NCI-H82 (cell line): Measurements from ENCODE around the gene SRRM2.
A peak's percentile ranks its signal among the peaks of the same experiment; 100 is the strongest.

ENCODE experiments used
- DNase-seq: peaks from one replicate; lab custom pipeline; 2025; lab: John Stamatoyannopoulos, UW

The SRRM2 gene

GRCh38 chr16:2777231-2777902 lies 24.9 kb downstream of the SRRM2 start, which contains the start of gene ELOB:
Gene ELOB, minus strand, starts transcription at chr16:2777280. Its CDS starts 41 bp downstream, at chr16:2777239.
- DNase-seq: peak; percentile 89

DNA sequence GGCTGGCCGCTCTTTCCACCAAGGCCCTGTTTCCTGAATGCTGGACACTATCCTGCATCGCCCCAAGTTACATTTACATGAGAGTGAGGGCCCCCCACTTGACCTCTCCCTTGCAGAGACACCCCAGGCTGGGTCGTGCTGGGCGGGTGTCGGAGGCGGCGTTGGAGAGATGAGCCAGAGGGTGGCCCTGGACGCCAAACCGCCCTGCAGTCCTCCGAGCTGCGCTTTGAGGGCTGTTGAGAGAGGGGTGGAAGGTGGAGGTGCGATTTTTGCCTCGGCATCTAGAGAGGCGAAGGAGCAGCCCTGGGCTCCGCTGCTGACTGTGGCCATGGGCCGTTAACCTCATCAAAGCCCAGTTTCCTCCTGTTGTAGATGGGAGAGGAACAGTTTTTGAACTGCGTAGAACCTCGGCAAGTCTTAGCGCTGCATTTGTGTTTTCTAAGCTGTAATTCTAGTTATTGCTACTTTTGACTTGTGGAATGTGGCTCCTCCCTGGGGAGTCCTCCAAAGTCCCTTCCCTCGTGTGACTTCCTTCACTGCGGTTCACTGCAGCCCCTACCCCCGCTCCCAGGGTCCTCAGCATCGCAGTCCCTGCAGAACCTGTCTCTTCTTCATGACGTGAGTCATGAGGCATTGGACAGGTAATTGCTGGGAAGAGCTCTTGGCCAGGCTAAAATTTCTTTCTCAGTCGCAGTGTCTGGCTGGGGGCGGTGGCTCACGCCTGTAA lies 25.6 kb downstream of the SRRM2 start:
- peak; percentile 31 for DNase-seq

GRCh38 chr16:2778630-2778958 lies 26.2 kb downstream of the SRRM2 start:
- DNase-seq: no peak

GRCh38 chr16:2779151-2779920 lies 26.9 kb downstream of the SRRM2 start:
- DNase-seq: no peak

GRCh38 chr16:2779978-2780898 lies 27.8 kb downstream of the SRRM2 start:
- no peak for DNase-seq

GRCh38 chr16:2782583-2783351 lies 30.3 kb downstream of the SRRM2 start:
- DNase-seq: no peak

DNA sequence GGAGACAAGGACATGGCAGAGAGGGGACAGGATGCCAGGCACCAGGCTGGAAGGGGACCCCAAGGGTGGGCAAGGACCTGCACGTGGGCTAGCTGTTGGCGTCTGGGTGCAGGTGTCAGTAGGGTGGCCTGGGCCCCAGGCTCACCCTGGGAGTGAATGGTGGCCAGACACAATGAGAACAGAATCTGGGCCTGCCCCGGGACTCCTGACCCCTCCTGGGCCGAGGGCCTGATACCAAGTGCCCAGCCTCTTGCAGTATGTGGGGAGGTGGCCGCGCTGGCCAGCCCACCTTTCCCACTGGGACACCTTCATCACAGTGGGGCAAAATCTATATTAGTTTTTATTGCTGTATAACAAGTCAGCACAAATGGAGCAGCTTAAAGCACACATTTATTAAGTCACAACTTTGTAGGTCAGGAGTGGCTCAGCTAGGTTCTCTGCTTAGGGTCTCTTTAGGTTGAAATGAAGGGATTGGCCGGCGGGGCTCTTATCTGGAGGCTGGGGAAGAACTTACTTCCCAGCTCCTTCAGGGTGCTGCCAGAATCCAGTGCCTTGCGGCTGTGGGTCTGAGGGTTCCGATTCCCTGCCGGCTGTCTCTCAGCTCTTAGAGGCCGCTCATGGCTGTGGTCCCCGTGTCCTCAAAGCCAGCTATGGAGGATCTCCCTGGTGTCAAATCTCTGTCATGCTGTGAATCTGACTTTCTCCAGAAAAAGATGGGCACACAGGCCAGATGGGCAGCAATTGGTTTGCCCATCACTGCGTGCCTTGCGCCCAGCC lies 31.3 kb downstream of the SRRM2 start:
- no peak for DNase-seq

DNA sequence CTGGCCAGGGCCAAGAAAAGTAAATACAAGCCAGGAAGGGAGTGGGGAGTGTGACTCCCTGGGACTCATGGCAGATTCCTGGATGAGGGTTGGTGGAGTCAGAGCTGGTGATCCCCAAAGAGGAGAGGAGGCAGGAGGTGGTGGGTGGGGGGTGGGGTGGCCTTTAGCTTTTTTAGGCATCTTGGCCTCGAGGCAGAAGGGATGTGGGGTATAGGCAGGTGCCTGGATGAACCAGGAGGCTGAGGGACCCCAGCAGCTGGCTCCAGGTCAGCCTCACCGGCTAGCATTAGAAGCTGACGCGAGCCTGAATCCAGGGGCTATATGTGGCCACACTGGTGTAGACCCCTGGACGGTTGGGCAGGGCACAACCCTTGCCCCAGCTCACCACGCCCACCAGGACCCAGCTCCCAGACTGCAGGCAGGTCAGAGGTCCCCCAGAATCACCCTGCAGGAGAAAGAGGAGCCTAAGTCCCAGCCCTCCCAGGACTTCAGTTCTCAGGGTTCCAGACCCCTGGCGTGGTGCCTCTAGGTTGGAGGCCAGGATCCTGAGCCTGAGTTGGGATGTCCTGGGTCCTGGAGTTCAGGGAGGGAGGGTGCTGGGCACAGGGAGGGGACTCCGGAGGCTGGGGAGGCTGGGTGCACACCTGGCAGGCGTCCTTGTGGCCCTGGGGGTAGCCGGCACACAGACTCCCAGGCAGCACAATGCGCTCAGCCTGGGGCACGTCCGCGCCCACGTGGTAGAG lies 32.1 kb downstream of the SRRM2 start:
- DNase-seq: no peak

DNA sequence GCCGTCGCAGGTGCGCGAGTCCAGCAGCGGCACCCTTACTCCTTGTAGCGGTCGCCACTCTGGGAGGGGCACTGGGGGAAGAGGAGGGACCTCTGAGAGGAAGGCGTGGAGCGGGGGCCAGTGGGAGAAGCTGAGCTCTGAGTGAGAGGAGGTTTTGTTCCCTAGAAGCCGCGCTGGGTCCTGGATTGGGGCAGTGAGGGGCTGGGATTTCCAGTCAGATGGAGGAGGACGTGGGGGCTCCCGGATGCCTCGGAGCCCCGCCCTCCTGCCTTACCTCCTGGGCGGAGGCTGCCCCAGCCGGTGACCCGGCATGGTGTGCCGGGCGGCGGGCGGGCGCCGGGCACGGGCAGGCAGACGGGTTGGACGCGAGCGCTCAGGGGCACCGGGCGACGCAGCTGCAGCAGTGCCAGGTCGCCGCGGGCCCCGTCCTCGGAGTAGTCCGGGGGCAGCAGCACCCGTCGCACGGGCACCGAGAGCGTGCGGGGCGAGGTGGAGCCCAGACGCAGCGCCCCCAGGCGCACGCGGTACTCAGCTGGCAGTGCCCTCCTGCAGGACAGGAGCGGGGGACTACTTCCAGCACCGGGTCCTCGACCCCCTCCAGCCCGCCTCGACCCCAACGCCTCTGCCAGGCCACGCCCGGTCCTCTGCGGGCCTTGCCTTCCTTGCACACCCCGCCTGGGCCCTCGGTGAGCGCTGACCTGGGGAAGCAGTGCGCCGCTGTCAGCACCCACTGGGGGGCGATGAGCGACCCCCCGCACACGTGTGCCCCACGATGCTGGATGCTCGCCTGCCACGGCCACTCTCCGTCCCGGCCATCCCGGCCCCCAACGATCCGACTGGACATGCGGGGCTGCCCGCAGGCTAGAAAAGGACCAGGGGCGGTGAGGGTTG lies 32.9 kb downstream of the SRRM2 start:
- DNase-seq: no peak

- DNase-seq: no peak
Observed at GRCh38 chr16:2786061-2786825, 33.8 kb downstream of the SRRM2 start.

- no peak for DNase-seq
Observed at GRCh38 chr16:2786826-2787151, 34.4 kb downstream of the SRRM2 start.

GRCh38 chr16:2787406-2787805 lies 35.0 kb downstream of the SRRM2 start, which contains the start of gene PRSS33:
Gene PRSS33, minus strand, starts transcription at chr16:2787560. Its CDS starts 1,013 bp downstream, at chr16:2786547.
- DNase-seq: no peak

DNA sequence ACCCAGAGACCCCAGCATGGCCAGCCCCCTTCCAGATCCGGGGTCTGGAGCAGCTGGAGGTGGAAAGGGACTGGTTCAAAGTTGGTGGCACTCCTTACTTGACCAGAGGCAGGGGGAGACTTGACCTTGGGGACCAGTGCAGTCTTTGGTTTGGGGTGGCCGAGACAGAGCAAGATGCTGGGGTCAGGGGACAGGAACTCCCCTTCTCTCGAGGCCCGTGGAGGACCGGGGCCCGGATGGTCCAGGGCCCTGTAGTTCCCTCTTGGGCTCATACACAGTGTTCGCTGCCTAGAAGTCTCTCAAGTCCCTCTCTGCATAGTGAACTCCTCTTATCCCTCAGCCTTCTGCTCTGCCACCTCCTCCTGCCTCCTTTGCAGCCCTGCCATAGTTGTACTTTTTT lies 35.5 kb downstream of the SRRM2 start:
- no peak for DNase-seq

DNA sequence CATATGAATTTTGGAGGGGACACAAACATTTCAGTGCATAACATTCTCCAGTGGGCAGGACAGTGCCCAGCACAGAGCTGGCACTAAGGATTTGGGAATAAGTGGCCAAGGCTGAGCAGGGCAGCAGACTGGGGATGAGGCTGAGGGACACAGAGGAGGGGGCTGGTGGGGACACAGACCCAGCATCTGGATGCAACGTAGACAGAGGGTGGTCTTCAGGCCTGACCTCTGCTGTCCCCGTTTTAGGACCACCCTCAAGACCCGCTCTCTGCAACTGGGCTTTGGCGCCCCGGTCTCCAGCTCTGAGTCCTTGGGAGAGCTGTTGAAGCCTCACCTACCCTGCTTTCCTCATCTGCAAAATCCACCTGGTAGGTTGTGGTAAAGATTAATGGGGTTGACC lies 38.2 kb downstream of the SRRM2 start:
- no peak for DNase-seq

- DNase-seq: no peak
Observed at GRCh38 chr16:2791174-2791573, 38.7 kb downstream of the SRRM2 start.

- DNase-seq: no peak
Observed at GRCh38 chr16:2792940-2793339, 40.5 kb downstream of the SRRM2 start.

DNA sequence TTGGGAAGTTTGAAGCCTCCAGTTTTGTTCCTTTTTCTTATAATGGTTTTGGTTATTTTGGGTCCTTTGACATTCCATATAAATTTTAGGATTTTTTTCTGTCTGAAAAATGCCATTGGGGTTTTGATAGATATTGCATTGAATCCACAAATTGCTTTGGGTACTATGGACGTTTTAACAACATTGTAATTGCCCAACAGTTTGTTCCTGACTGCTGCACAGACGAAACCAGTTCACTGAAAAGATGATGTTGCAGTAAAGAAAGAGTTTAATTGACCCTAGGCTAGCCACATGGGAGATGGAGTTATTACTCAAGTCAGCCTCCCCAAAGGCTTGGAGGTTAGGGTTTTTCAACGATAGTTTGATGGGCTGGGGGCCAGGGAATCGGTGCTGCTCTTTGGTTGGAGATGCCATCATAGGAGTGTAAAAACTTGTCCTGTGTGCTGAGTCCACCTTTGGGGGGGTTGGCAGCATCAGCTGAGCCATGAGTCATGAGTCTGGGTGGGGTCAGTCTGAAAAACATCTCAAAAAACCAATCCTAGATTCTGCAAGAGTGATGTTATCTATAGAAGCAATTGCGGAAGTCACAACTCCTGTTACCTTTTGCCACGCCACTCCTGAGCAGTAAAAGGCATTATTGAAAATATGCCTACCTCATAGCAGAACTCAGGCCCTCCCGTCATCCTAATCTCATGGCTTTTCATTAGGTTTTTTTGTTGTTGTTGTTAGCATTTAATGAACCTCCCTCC lies 43.1 kb downstream of the SRRM2 start:
- no peak for DNase-seq
